WTC11 (cell line): ENCODE results near the gene TTC28.

ENCODE experiments used
- ATF3 ChIP-seq: sonication (generic); formaldehyde crosslinking; conservative IDR thresholded peaks from 2 replicates; pipeline ENCODE4 v1.8.1; 2022; ENCODE audit warnings: mild to moderate bottlenecking, missing genetic modification reagents
- ATF6 ChIP-seq: sonication (generic); formaldehyde crosslinking; IDR thresholded peaks from 2 replicates; pipeline ENCODE4 v1.8.1; 2023; ENCODE audit warnings: mild to moderate bottlenecking, missing genetic modification reagents
- CTCF ChIP-seq: fragments of 200-600 bp; IDR thresholded peaks from 2 replicates; pipeline ENCODE4 v1.8.0; 2022; ENCODE audit warnings: antibody characterized with exemption
- ESRRA ChIP-seq: sonication (generic); formaldehyde crosslinking; IDR thresholded peaks from 2 replicates; pipeline ENCODE4 v1.8.1; 2022; ENCODE audit warnings: mild to moderate bottlenecking, missing genetic modification reagents, borderline replicate concordance
- NFYB ChIP-seq: sonication (generic); formaldehyde crosslinking; conservative IDR thresholded peaks from 2 replicates; pipeline ENCODE4 v1.8.0; 2022; ENCODE audit warnings: low read depth, missing genetic modification reagents
- SMAD3 ChIP-seq: sonication (generic); formaldehyde crosslinking; IDR thresholded peaks from 2 replicates; pipeline ENCODE4 v1.8.0; 2022; ENCODE audit warnings: missing genetic modification reagents, mild to moderate bottlenecking, borderline replicate concordance
- TEAD1 ChIP-seq: sonication (generic); formaldehyde crosslinking; IDR thresholded peaks from 2 replicates; pipeline ENCODE4 v1.8.0; 2022; ENCODE audit warnings: mild to moderate bottlenecking, missing genetic modification reagents
- TEAD4 ChIP-seq: sonication (generic); formaldehyde crosslinking; IDR thresholded peaks from 2 replicates; pipeline ENCODE4 v1.8.0; 2022; ENCODE audit warnings: mild to moderate bottlenecking, missing genetic modification reagents

GRCh38 chr22:28185130-28185529 lies 494.5 kb downstream of the TTC28 start:
- TF ChIP-seq ATF3 (CRISPR knock-in tag) = no peak
- no peak for TF ChIP-seq SMAD3 (CRISPR knock-in tag)
- no peak for TF ChIP-seq CTCF
- TF ChIP-seq NFYB (CRISPR knock-in tag) = no peak
- TF ChIP-seq TEAD1 = no peak
- TF ChIP-seq ESRRA (CRISPR knock-in tag) = no peak
- TF ChIP-seq ATF6 = no peak
- no peak for TF ChIP-seq TEAD4 (CRISPR knock-in tag)
